ENCODE results near the gene AUNIP. TPM values are rescaled to one million over a fixed set of nuclear protein-coding genes. Genes with fewer than 3 reads are reported as not detected.

AUNIP gene
- total and polyA plus RNA-seq, 2 of the 8 experiments (the other 6 are each of a cell fraction or from before 2014, with no cell fraction given) = 18.6 to 23.2 TPM

GRCh38 chr1:25796811-25797458 is 62.3 kb downstream of the AUNIP start:
- FAIRE-seq (peak; percentile 85), DNase-seq (ENCODE audit: low read depth in 1 of 2, low spot score in 2 of 2) (peak; percentile 65 to 98)
- no peak overlapping the region for H3K23ac ChIP-seq (ENCODE audit: insufficient read length)
- H3K9ac ChIP-seq (replicated peaks in 1 of 4; ENCODE audit: extremely low read depth in 1 of 4, low read depth in 3 of 4, low read length in 3 of 4) = no peak overlapping the region
- H3K18ac ChIP-seq (ENCODE audit: extremely low read depth, low read length) = no peak overlapping the region
- WGBS, 2 experiments (ENCODE audit: extremely low coverage in 1 of 2, insufficient coverage in 1 of 2, insufficient read length in 1 of 2, insufficient replicate concordance in 2 of 2, low coverage in 1 of 2, low lambda C conversion rate in 2 of 2, missing lambda C conversion rate in 1 of 2) = 13% methylated on average over 5 of the region's 19 CpGs; no CpG with 5 or more reads in 1 of the 2 experiments
- no peaks in the 10 kb centered on the region for H4K20me1 ChIP-seq (replicated peaks in 1 of 2; ENCODE audit: control insufficient read depth in 1 of 2, insufficient read depth in 2 of 2, low read length in 2 of 2)
- no peak overlapping the region for H3K4me2 ChIP-seq (ENCODE audit: insufficient read depth in 1 of 2, low read depth in 2 of 2, low read length in 2 of 2)
- peaks cover 0 to 2% (median under 1%) of the 10 kb centered on the region in 4 experiments; a peak in 3 of 7 replicates for H3K27me3 ChIP-seq (replicated peaks in 1 of 4; ENCODE audit: control insufficient read depth in 3 of 4, extremely low read depth in 1 of 4, insufficient read depth in 3 of 4, low read length in 3 of 4)
- H3K4me1 ChIP-seq (replicated peaks in 1 of 4; ENCODE audit: control insufficient read depth in 3 of 4, insufficient read depth in 4 of 4, low read length in 3 of 4) = peaks cover 4 to 14% (median 11%) of the 10 kb centered on the region in 4 experiments; a peak in 6 of 7 replicates
- no peaks in the 10 kb centered on the region for H3K36me3 ChIP-seq (ENCODE audit: control insufficient read depth in 2 of 4, insufficient read depth in 4 of 4, low read length in 3 of 4)
- H2BK15ac ChIP-seq (ENCODE audit: low read length) = no peak overlapping the region; the same call in 1 of the 2 replicates
- H3K79me2 ChIP-seq (ENCODE audit: control insufficient read depth in 1 of 2, insufficient read depth in 2 of 2, low read length in 2 of 2) = no peaks in the 10 kb centered on the region
- ChIA-PET POLR2A (ENCODE audit: partially characterized antibody) (interaction anchor here (1.0 to 1.3 kb wide), 2 partner anchors 13 to 50 kb away, joined by 3 to 5 read pairs; no protein-coding TSS in a partner anchor), CTCF (ENCODE audit: partially characterized antibody) (interaction anchor here (0.6 to 8.3 kb wide), 50 partner anchors 10 to 301 kb away, joined by 3 to 83 read pairs (median 5); no protein-coding TSS in a partner anchor)
- peak overlapping the region; percentile 91 for H2AFZ ChIP-seq (ENCODE audit: low read length)
- H4K91ac ChIP-seq (replicated peaks; ENCODE audit: insufficient read length, low read length) = no peak overlapping the region
- H4K8ac ChIP-seq (ENCODE audit: extremely low read depth, insufficient read depth, low read length) = no peak overlapping the region
- peak; percentile 87 to 92 for TF ChIP-seq RAD21 (IDR thresholded peaks at IDR 0.05 in 1 of 2, conservative IDR thresholded peaks at IDR 0.05 in 1 of 2; ENCODE audit: low read depth in 2 of 2, low read length in 2 of 2)
- TF ChIP-seq SIN3A (conservative IDR thresholded peaks at IDR 0.05 in 1 of 2, IDR thresholded peaks at IDR 0.05 in 1 of 2; ENCODE audit: low read depth in 1 of 2, low read length in 2 of 2) = peak in 1 of 2 experiments; percentile 48; a peak in 1 of 4 replicates
- peak; percentile 25; the same call in 1 of the 2 replicates for TF ChIP-seq YY1 (IDR thresholded peaks at IDR 0.05; ENCODE audit: low read depth, low read length)
- 0 out of 2 replicates have a peak, but pooled peaks have one; percentile 9 for TF ChIP-seq JUND (IDR thresholded peaks at IDR 0.05; ENCODE audit: low read length)
- no peak for TF ChIP-seq EGR1 (IDR thresholded peaks at IDR 0.05; ENCODE audit: borderline replicate concordance, low read depth, low read length)
- TF ChIP-seq CEBPB (IDR thresholded peaks at IDR 0.05; ENCODE audit: low read depth, low read length) = no peak
- peak; percentile 25; the same call in 1 of the 2 replicates for TF ChIP-seq TBP (IDR thresholded peaks at IDR 0.05; ENCODE audit: low read depth, low read length)
- peak; percentile 86 to 89 (median 87) for TF ChIP-seq CTCF (IDR thresholded peaks at IDR 0.05; ENCODE audit: control extremely low read depth in 1 of 3, insufficient read depth in 1 of 3, low read depth in 1 of 3, low read length in 3 of 3)
- no peak overlapping the region for H3K4me3 ChIP-seq (ENCODE audit: extremely low read depth in 1 of 4, insufficient read depth in 2 of 4, low read depth in 3 of 4, low read length in 4 of 4)
- H4K5ac ChIP-seq (ENCODE audit: insufficient read length, low read depth, low read length) = no peak overlapping the region
- no peak overlapping the region for H3K4ac ChIP-seq (replicated peaks; ENCODE audit: insufficient read length, low read depth, low read length)
- no peak overlapping the region for H2BK120ac ChIP-seq (replicated peaks; ENCODE audit: low read depth, low read length)
- H2BK5ac ChIP-seq (ENCODE audit: low read depth, low read length) = 0 out of 2 replicates have a peak overlapping the region, but pooled peaks have one; percentile 0
- peak overlapping the region; percentile 9; the same call in 1 of the 2 replicates for H2BK20ac ChIP-seq (ENCODE audit: low read length)
- no peak overlapping the region for H3K14ac ChIP-seq (ENCODE audit: insufficient read length)
- peaks cover 9% of the 10 kb centered on the region; the same call in 1 of the 2 replicates for H3K23me2 ChIP-seq (ENCODE audit: low read depth, low read length)
- H3K27ac ChIP-seq (ENCODE audit: low read depth, low read length) = no peak overlapping the region
- H3K56ac ChIP-seq (replicated peaks; ENCODE audit: insufficient read length, low read depth, low read length) = no peak overlapping the region
- H3K79me1 ChIP-seq (ENCODE audit: low read depth, low read length) = no peaks in the 10 kb centered on the region
- H2BK12ac ChIP-seq (ENCODE audit: low read depth, low read length) = peak overlapping the region; percentile 82; the same call in 1 of the 2 replicates
- H2AK5ac ChIP-seq (ENCODE audit: low read depth, low read length) = no peak overlapping the region
- no peaks in the 10 kb centered on the region for H3K9me3 ChIP-seq (ENCODE audit: insufficient read depth in 2 of 2, low read depth in 1 of 2, low read length in 1 of 2)

Data from H1 (cell line).